K562 (cell line): Measurements from ENCODE around the gene DPF1.

Experiments
- BRCA1 ChIP-seq, 2 experiments: fragments of 450-650 bp in 1 of 2; sonication (generic) in 1 of 2; formaldehyde crosslinking in 1 of 2; IDR thresholded peaks; 2 replicates each; pipeline versions ENCODE4 v1.5.0 to v1.6.1; 2017 to 2020; ENCODE audit warnings: mild to moderate bottlenecking in 1 of 2, missing genetic modification reagents in 1 of 2
- EZH2 ChIP-seq: IDR thresholded peaks from 2 replicates; pipeline ENCODE4 v1.6.1; 2012; ENCODE audit warnings: low read depth, mild to moderate bottlenecking, inconsistent platforms, low read length, borderline replicate concordance
- GABPA ChIP-seq: fragments of 200-800 bp; sonication (Bioruptor generic); conservative IDR thresholded peaks from 2 replicates; pipeline ENCODE4 v1.6.1; 2016; ENCODE audit warnings: low read depth, missing genetic modification characterization, missing compliant biosample characterization
- MAFK ChIP-seq: IDR thresholded peaks from 2 replicates; pipeline ENCODE4 v1.6.1; 2011; ENCODE audit warnings: low read length, improper control_type of control experiment
- NR4A1 ChIP-seq, 2 experiments: fragments of 250-450 bp in 1 of 2; fragments of 450-650 bp in 1 of 2; sonication (Bioruptor Pico) in 1 of 2; IDR thresholded peaks; 2 replicates each; pipeline versions ENCODE4 v1.4.0 to v1.6.1; 2016 to 2020; ENCODE audit warnings: mild to moderate bottlenecking in 2 of 2, missing compliant biosample characterization in 1 of 2, missing genetic modification characterization in 1 of 2, moderate library complexity in 1 of 2
- POLR2A ChIP-seq: fragments of 450-650 bp; conservative IDR thresholded peaks from 2 replicates; pipeline ENCODE4 v1.6.1; 2016
- POLR2AphosphoS5 ChIP-seq: IDR thresholded peaks from 2 replicates; pipeline ENCODE4 v1.6.1; 2011; ENCODE audit warnings: mild to moderate bottlenecking, low read depth, low read length, moderate library complexity; ENCODE audit not compliant: control insufficient read depth, insufficient read depth
- SMARCC2 ChIP-seq: fragments of 450-650 bp; IDR thresholded peaks from 2 replicates; pipeline ENCODE4 v1.6.1; 2017; ENCODE audit warnings: antibody characterized with exemption, moderate library complexity, mild to moderate bottlenecking, low read depth
- SMARCE1 ChIP-seq: fragments of 450-650 bp; IDR thresholded peaks from 2 replicates; pipeline ENCODE4 v1.7.1; 2016; ENCODE audit warnings: mild to moderate bottlenecking
- TARDBP ChIP-seq: fragments of 450-650 bp; IDR thresholded peaks from 2 replicates; pipeline ENCODE4 v1.6.1; 2016
- ZNF263 ChIP-seq: sonication (generic); formaldehyde crosslinking; IDR thresholded peaks from 2 replicates; pipeline ENCODE4 v1.8.0; 2022; ENCODE audit warnings: mild to moderate bottlenecking, missing genetic modification reagents, borderline replicate concordance
- TF ChIP-seq, protein P1 (sequence below), 3 experiments: IDR thresholded peaks in 2 of 3; conservative IDR thresholded peaks in 1 of 3; 2 replicates each; pipeline ENCODE4 v1.5.1; 2011 to 2012; ENCODE audit warnings: low read length in 3 of 3, mild to moderate bottlenecking in 3 of 3, control low read depth in 2 of 3, improper control_type of control experiment in 1 of 3, inconsistent platforms in 1 of 3, low read depth in 1 of 3, mixed read lengths in 1 of 3, moderate library complexity in 1 of 3; ENCODE audit not compliant: insufficient read depth in 2 of 3

DNA sequence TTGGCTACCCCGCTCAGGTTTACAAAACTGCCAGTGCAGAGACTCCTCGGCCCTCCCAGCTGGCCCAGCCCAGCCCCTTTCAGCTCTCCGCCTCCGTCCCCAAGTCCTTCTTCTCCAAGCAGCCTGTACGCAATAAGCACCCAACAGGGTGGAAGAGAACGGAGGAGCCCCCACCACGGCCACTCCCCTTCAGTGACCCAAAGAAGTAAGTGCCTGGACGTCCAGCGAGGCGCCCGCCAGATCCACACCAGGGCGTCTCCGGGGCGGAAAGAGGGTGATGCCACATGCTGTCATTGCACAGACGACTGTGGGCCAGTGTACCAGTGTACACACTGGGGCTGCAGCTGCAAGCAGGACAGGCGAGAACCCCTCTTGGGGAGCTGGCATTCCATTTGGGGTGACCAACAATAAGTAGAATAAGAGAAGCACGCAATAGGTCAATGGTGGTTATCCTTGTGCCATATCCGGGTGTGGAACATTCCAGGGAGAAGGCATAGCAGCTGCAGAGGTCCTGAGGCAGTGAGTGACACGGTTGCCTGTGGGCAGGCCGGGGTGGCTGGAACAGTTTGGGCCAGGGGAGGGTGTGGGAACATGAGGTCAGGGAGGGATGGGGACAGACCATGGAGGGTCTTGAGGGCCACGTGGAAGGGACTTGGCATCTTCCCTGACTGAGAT, 41.3 kb downstream of the DPF1 start:
- no peak for TF ChIP-seq GABPA
- TF ChIP-seq TARDBP: no peak
- TF ChIP-seq, protein P1, sequence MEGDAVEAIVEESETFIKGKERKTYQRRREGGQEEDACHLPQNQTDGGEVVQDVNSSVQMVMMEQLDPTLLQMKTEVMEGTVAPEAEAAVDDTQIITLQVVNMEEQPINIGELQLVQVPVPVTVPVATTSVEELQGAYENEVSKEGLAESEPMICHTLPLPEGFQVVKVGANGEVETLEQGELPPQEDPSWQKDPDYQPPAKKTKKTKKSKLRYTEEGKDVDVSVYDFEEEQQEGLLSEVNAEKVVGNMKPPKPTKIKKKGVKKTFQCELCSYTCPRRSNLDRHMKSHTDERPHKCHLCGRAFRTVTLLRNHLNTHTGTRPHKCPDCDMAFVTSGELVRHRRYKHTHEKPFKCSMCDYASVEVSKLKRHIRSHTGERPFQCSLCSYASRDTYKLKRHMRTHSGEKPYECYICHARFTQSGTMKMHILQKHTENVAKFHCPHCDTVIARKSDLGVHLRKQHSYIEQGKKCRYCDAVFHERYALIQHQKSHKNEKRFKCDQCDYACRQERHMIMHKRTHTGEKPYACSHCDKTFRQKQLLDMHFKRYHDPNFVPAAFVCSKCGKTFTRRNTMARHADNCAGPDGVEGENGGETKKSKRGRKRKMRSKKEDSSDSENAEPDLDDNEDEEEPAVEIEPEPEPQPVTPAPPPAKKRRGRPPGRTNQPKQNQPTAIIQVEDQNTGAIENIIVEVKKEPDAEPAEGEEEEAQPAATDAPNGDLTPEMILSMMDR (IDR thresholded peaks at IDR 0.05 in 2 of 3, conservative IDR thresholded peaks at IDR 0.05 in 1 of 3; ENCODE audit: insufficient read depth in 2 of 3, low read depth in 1 of 3, low read length in 3 of 3): no peak
- no peak for TF ChIP-seq NR4A1 (CRISPR knock-in tag; IDR thresholded peaks at IDR 0.05)
- TF ChIP-seq NR4A1 (tag; IDR thresholded peaks at IDR 0.05): no peak
- no peak for TF ChIP-seq SMARCC2
- no peak for TF ChIP-seq MAFK
- no peak for TF ChIP-seq POLR2A
- no peak for TF ChIP-seq ZNF263
- TF ChIP-seq POLR2AphosphoS5: no peak
- TF ChIP-seq SMARCE1: no peak
- no peak for TF ChIP-seq EZH2
- no peak for TF ChIP-seq BRCA1 (IDR thresholded peaks at IDR 0.05)
- TF ChIP-seq BRCA1 (CRISPR knock-in tag; IDR thresholded peaks at IDR 0.05): no peak
